HG03520 (cell line): Measurements from ENCODE around the gene ZNF816.
"Not testable (repeated sequence)": the region's sequence is repeated elsewhere in the genome, so short reads cannot be mapped to it uniquely, and the experiment has no call there.

ENCODE experiments used
- ATAC-seq: cut with Tn5 transposase; IDR thresholded peaks from one replicate; pipeline ENCODE4 v1.9.1; 2021; ENCODE audit warnings: mild to moderate bottlenecking, moderate library complexity; ENCODE audit not compliant: unreplicated experiment

ZNF816 gene

GRCh38 chr19:52936151-52936953, 26.3 kb downstream of the ZNF816 start:
- ATAC-seq, result no peak

GRCh38 chr19:52935434-52935833, 27.2 kb downstream of the ZNF816 start:
- no peak for ATAC-seq

- not testable (repeated sequence) for ATAC-seq
Observed at GRCh38 chr19:52924641-52925040, 38.0 kb downstream of the ZNF816 start.

- no peak for ATAC-seq
Observed at GRCh38 chr19:52923778-52924593, 38.7 kb downstream of the ZNF816 start.

- ATAC-seq, result peak; percentile 68
Observed at GRCh38 chr19:52922841-52923777, 39.6 kb downstream of the ZNF816 start, which contains the start of gene ZNF888. Gene ZNF888 (minus strand): TSS chr19:52923428. CDS start chr19:52917873, 5,555 bp downstream.

- no peak for ATAC-seq
Observed at GRCh38 chr19:52917531-52917930, 45.1 kb downstream of the ZNF816 start.

- ATAC-seq, result no peak
Observed at GRCh38 chr19:52910648-52911047, 52.0 kb downstream of the ZNF816 start.

- ATAC-seq, result not testable (repeated sequence)
Observed at GRCh38 chr19:52904052-52904780, 58.5 kb downstream of the ZNF816 start.

GRCh38 chr19:52901842-52902241, 60.8 kb downstream of the ZNF816 start:
- ATAC-seq, result no peak
